ENCODE measurements around the gene S100Z. TPM values are rescaled to one million over a fixed set of nuclear protein-coding genes. Genes with fewer than 3 reads are reported as not detected.

S100Z gene
- total and polyA plus RNA-seq, 2 of the 8 experiments (the other 6 are each of a cell fraction or from before 2014, with no cell fraction given) = 0.30 TPM; not detected in 1

DNA sequence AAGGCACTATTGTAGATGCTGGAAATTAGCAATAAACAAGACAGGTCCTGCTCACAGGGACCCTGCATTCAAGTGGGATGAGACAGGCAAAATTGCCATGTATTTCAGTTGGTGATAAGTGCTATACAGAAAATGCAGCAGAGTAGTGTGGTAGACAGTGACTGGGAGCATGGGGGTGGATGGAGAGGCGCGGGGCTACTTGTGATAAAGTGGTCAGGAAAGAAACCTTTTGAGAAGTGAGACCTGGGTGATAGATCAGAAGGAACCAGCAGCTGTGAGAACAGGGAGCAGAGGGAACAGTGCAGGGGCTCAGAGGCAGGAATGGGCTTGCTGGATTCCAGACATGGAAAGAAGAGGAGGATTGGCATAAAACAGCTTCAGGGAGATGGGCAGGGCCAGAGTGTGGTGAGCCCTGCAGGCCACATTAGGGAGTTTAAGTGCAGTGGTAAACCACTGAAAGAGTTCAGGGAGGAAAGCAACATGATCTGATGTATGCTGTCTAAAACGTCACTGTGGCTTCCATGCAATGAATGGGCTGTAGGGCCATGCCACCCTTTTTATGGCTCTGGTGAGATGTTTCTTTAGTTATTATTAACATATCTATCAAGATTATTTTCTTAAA, 110.3 kb downstream of the S100Z start:
- no peak overlapping the region for H4K8ac ChIP-seq (ENCODE audit: extremely low read depth, insufficient read depth, low read length)
- no peak overlapping the region for H2BK12ac ChIP-seq (ENCODE audit: low read depth, low read length)
- H3K23ac ChIP-seq (ENCODE audit: insufficient read length) = no peak overlapping the region
- H3K4me2 ChIP-seq (ENCODE audit: insufficient read depth in 1 of 2, low read depth in 2 of 2, low read length in 2 of 2) = no peak overlapping the region
- H4K5ac ChIP-seq (ENCODE audit: insufficient read length, low read depth, low read length) = no peak overlapping the region
- peaks cover 0 to 7% (median 5%) of the 10 kb centered on the region in 4 experiments; a peak in 6 of 7 replicates for H3K27me3 ChIP-seq (replicated peaks in 1 of 4; ENCODE audit: control insufficient read depth in 3 of 4, extremely low read depth in 1 of 4, insufficient read depth in 3 of 4, low read length in 3 of 4)
- no peaks in the 10 kb centered on the region for H3K36me3 ChIP-seq (ENCODE audit: control insufficient read depth in 2 of 4, insufficient read depth in 4 of 4, low read length in 3 of 4)
- H2BK120ac ChIP-seq (replicated peaks; ENCODE audit: low read depth, low read length) = no peak overlapping the region
- no peak overlapping the region for H3K27ac ChIP-seq (ENCODE audit: low read depth, low read length)
- no peak overlapping the region for H2BK15ac ChIP-seq (ENCODE audit: low read length)
- H3K18ac ChIP-seq (ENCODE audit: extremely low read depth, low read length) = no peak overlapping the region
- no peak overlapping the region for H2AK5ac ChIP-seq (ENCODE audit: low read depth, low read length)
- H2AFZ ChIP-seq (ENCODE audit: low read length) = peak overlapping the region; percentile 19; the same call in 1 of the 2 replicates
- no peaks in the 10 kb centered on the region for H3K9me3 ChIP-seq (ENCODE audit: insufficient read depth in 2 of 2, low read depth in 1 of 2, low read length in 1 of 2)
- peaks cover 0 to 6% (median under 1%) of the 10 kb centered on the region in 4 experiments; a peak in 3 of 7 replicates for H3K4me1 ChIP-seq (replicated peaks in 1 of 4; ENCODE audit: control insufficient read depth in 3 of 4, insufficient read depth in 4 of 4, low read length in 3 of 4)
- H3K56ac ChIP-seq (replicated peaks; ENCODE audit: insufficient read length, low read depth, low read length) = no peak overlapping the region
- no peak overlapping the region for H2BK20ac ChIP-seq (ENCODE audit: low read length)
- DNase-seq (ENCODE audit: low read depth in 1 of 2, low spot score in 2 of 2) (no peak), FAIRE-seq (peak; percentile 57)
- no peak overlapping the region for H3K4ac ChIP-seq (replicated peaks; ENCODE audit: insufficient read length, low read depth, low read length)
- POLR2A ChIA-PET (ENCODE audit: partially characterized antibody) = no interaction called here
- 84% methylated on average over 3 of the region's 3 CpGs; no CpG with 5 or more reads in 1 of the 2 experiments for WGBS, 2 experiments (ENCODE audit: extremely low coverage in 1 of 2, insufficient coverage in 1 of 2, insufficient read length in 1 of 2, insufficient replicate concordance in 2 of 2, low coverage in 1 of 2, low lambda C conversion rate in 2 of 2, missing lambda C conversion rate in 1 of 2)
- TF ChIP-seq BCL11A (IDR thresholded peaks at IDR 0.05; ENCODE audit: low read depth in 2 of 2, low read length in 2 of 2) (no peak), RBBP5 (IDR thresholded peaks at IDR 0.05; ENCODE audit: borderline replicate concordance, low read depth, low read length) (no peak), SRF (IDR thresholded peaks at IDR 0.05; ENCODE audit: low read depth, low read length) (no peak), NRF1 (IDR thresholded peaks at IDR 0.05; ENCODE audit: low read depth, low read length) (no peak), RNF2 (IDR thresholded peaks at IDR 0.05; ENCODE audit: borderline replicate concordance, low read depth, low read length, missing control alignments, poor library complexity, severe bottlenecking) (no peak)
- no peaks in the 10 kb centered on the region for H3K79me1 ChIP-seq (ENCODE audit: low read depth, low read length)
- no peaks in the 10 kb centered on the region for H4K20me1 ChIP-seq (replicated peaks in 1 of 2; ENCODE audit: control insufficient read depth in 1 of 2, insufficient read depth in 2 of 2, low read length in 2 of 2)
- no peak overlapping the region for H3K9ac ChIP-seq (replicated peaks in 1 of 4; ENCODE audit: extremely low read depth in 1 of 4, low read depth in 3 of 4, low read length in 3 of 4)
- H4K91ac ChIP-seq (replicated peaks; ENCODE audit: insufficient read length, low read length) = no peak overlapping the region
- no peak overlapping the region for H2BK5ac ChIP-seq (ENCODE audit: low read depth, low read length)
- CTCF ChIA-PET (ENCODE audit: partially characterized antibody) = no interaction called here
- H3K4me3 ChIP-seq (ENCODE audit: extremely low read depth in 1 of 4, insufficient read depth in 2 of 4, low read depth in 3 of 4, low read length in 4 of 4) = no peak overlapping the region
- no peaks in the 10 kb centered on the region for H3K23me2 ChIP-seq (ENCODE audit: low read depth, low read length)
- H3K79me2 ChIP-seq (ENCODE audit: control insufficient read depth in 1 of 2, insufficient read depth in 2 of 2, low read length in 2 of 2) = no peaks in the 10 kb centered on the region
- H3K14ac ChIP-seq (ENCODE audit: insufficient read length) = no peak overlapping the region
